SK-N-SH (cell line): ENCODE measurements around the gene RAPGEF2.

Experiments
- EP300 ChIP-seq, 2 experiments: IDR thresholded peaks; 2 replicates each; pipeline versions ENCODE4 v1.4.0 to v1.6.1; 2012; ENCODE audit warnings: borderline replicate concordance in 1 of 2, low read depth in 1 of 2, low read length in 1 of 2
- RCOR1 ChIP-seq: fragments of 150-350 bp; IDR thresholded peaks from 2 replicates; pipeline ENCODE4 v1.6.1; 2017; ENCODE audit warnings: antibody characterized with exemption, low read length

- no peak for TF ChIP-seq EP300 (IDR thresholded peaks at IDR 0.05; ENCODE audit: borderline replicate concordance in 1 of 2, low read depth in 1 of 2, low read length in 1 of 2)
- TF ChIP-seq RCOR1, result no peak
Measured at GRCh38 chr4:159363361-159363760, 260.5 kb downstream of the RAPGEF2 start.
